Epidermal melanocyte (primary cell): Measurements from ENCODE around the gene ULK1.
"Not testable (repeated sequence)": the region's sequence is repeated elsewhere in the genome, so short reads cannot be mapped to it uniquely, and the experiment has no call there.

Source experiments
- DNase-seq: peaks from one replicate; pipeline ENCODE4 v3.0.0; 2011; ENCODE audit warnings: low spot score; ENCODE audit not compliant: insufficient read length

The ULK1 gene

DNA sequence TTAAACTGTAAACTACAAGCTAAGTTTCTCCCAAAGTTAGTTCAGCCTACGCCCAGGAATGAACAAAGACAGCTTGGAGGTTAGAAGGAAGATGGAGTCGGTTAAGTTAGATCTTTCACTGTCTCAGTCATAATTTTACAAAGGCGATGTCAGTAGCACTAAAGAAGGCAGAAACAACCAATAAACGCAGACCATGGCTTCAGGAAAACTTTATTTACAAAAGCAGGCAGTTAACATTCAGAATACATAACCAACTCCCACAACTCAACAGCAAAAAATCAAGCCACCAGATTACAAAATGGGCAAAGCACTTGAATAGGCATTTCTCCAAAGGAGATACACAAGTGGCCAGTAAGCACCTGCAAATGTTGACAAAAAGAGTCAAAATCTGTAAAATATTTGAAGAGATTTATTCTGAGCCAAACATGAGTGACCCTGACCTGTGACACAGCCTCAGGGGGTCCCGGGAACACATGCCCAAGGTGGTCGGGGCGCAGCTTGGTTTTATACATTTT, 8.8 kb upstream of the ULK1 start:
- no peak for DNase-seq

DNA sequence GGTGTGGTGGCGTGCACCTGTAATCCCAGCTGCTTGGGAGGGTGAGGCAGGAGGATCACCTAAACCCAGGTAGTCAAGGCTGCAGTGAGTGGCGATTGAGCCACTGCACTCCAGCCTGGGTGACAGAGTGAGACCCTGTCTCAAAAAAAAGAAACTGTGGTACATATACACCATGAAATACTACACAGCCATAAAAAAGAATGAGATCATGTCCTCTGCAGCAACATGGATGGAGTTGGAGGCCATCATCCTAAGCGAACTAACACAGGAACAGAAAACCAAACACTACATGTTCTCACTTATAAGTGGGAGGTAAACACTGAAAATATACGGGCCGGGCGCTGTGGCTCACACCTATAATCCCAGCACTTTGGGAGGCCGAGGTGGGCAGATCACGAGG, 2.7 kb upstream of the ULK1 start:
- not testable (repeated sequence) for DNase-seq

DNA sequence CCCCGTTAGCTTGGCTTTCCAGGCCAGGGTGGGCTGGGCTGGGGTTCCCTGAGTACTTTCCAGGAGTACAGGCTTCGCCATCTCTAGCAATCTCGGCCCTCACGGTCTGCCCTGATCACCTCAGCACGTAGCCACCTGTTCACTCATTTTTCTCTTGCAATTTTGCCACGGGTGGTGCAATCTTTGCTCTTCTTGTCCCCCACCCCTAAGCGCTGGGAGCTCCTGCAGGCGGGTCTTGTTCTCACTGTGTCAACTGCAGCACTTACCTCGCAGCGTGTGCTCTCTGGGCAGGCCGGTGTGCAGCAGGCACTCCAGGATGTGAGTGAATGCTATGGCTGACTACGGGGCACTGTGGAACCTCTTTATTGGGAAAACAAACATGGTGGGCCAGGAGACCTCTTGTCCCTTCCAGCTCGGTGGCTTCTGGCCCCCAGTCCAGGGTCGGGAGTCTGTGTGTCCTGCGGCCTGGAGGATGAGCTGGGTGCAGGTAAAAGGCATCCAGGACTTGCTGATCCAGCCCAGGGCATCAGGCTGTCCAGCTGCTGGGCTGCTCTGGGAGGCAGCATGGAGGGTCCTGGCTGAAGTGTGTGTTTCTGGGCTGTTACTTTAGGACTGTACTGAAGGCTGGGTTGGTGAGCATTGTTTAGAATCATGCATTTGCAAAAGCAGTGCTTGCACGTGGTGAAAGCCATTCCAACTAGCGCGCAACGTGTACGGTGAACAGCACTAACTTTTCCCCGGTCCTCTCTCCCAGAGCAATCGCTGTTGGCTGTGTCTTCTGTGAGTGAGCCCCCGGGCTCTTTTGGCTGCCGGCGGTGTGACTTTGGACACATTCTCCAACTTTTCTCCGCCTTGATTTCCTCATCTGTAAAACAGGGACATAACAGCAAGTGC, 1.5 kb upstream of the ULK1 start:
- no peak for DNase-seq

DNA sequence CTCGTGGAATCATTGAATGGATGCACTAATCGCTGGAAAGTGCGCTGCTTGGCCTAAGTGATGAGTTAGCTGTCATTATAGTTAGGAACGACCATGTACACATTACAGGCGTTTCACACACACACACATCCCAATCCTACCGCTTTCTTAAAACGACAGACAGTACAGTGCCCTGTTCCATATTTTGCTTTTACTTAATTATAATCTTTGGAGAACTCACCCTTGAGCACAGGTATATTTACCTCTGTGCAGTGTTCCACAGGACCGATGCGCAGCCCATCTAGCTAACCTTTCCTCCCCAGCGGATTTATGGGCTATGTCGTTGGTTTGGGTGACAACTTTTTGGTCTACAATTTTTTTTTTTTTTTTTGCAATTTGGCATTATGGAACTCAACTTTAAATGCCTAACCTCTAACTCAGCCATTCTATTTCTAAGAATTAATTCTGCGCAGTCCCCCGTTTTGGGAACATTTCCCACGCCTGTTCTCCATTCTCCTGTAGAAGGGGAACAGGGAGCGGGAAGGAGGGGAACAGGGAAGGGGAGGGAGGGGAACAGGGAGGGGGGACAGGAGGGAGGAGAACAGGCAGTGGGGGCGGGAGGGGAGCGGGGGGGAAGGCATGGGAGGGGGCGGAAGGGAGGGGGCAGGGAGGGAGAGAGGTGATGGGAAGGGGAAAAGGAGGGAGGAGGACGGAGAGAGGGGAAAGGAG, 663 bp upstream of the ULK1 start:
- peak; percentile 19 for DNase-seq

DNA sequence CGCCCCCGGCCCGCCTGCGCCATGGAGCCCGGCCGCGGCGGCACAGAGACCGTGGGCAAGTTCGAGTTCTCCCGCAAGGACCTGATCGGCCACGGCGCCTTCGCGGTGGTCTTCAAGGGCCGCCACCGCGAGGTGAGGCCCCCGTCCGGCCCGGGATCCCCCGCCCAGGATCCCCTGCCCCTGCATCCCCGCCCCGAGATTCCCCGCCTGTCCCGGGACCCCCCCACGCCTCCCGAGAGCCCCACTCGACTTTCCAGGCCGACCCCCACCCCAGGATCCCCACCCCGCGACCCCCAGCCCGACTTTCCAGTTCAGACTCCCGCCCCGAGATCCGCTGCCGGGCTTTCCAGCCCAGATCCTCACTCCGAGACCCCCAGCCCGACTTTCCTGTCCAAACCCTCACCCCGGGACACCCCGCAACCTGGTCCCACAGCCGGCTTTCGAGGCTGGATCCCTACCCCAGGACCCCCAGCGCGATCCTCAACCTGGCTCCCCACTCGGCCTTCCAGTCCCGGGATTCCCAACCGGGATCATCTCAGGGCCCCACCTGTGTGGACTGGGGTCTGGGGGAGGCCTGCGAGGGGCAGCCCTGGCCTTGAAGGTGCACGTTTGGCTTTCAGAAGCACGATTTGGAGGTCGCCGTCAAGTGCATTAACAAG, 688 bp downstream of the ULK1 start:
- peak; percentile 17 for DNase-seq

DNA sequence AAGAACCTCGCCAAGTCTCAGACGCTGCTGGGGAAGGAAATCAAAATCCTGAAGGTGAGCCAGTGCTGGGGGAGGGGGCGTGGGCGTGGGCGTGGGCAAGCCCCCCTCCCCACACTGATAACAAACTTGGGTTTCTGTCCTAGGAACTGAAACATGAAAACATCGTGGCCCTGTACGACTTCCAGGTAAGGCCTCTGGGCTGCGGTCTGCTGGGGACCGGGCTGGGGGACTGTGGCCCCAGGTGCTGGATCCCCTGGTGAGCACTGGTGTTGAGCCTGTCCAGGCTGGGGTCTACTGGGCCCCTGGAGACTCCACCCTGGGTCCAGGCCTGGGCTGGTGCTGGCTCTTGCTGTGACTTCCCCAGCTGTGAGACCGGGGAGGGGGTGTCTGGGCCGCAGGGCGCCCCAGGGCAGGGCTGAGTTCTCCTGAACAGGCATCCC, 1.2 kb downstream of the ULK1 start:
- peak; percentile 17 for DNase-seq

DNA sequence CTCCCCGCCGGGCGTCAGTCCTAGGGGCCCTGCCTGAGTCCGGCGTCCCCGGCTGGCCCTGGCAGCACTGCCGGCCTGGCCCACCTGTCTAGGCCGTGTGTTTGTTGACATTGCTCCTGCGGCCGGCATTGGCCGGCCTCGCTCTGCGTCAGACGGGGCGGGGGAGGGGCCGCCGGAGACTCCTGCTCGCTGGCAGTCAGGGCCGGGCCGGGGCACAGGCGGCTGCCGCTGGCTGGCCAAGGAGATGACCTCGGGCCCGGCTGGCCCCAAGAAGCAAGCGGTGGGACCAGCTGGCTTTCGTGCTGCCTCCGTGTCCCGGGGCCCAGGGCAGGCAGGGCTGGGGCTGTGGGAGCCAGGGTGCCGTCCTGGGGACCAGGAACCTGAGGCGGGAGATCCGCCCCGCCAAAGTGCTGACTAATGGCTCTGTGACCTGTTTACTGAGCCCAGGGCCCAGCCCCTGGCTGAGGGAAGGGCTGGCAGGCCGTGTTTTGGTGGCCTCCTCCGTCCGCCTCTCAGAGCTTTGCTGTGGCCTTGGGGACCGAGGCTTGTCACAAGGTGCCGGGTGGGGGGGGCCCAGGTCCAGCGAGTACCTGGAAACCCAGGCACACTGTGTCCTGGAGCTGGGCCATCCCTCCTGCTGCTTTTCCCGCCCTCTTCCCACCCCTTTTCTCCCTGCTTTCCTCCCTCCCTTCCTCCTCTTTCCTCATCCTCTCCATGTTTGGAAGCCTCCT, 1.8 kb downstream of the ULK1 start:
- peak; percentile 92 for DNase-seq

DNA sequence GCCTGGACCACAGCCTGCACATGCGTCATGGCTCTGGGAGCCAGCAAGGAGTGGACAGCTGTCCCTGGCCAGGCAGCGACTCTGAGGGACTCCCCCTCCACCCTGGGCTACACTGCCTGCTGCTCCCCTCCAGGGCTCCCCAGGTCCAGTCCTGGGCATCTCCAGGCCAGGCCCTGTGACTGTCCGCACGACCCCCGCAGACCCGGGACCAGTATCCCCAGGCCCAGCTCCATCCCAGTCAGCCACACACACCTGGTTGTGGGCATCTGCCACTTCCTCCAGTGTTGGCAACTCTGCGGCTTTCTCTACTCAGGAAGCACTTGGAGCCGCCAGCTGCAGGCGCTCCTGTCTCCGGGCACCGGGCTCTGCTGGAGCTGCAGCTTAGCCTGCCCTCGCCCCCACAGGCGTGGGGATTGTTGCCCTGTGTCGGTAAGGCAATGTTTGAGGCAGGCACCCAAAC, 2.4 kb downstream of the ULK1 start:
- no peak for DNase-seq

DNA sequence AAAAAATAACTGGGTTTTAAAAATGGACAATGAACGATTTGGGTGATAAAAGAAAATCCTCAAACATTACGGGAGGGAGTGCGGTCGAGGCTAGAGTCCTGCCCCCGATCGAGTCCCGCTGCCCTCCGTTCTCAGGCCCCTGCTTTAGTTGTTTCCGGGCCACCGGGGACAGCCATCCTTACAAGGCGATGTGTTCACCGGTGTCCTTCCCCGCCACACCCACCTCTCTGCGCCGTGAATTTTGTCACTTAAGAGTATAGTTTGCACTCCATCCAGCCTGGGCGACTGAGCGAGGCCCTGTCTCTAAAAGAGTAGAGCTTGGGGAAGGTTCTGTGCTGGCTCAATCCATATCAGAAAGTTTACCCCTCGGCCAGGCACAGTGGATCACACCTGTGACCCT, 2.9 kb downstream of the ULK1 start:
- DNase-seq = no peak

DNA sequence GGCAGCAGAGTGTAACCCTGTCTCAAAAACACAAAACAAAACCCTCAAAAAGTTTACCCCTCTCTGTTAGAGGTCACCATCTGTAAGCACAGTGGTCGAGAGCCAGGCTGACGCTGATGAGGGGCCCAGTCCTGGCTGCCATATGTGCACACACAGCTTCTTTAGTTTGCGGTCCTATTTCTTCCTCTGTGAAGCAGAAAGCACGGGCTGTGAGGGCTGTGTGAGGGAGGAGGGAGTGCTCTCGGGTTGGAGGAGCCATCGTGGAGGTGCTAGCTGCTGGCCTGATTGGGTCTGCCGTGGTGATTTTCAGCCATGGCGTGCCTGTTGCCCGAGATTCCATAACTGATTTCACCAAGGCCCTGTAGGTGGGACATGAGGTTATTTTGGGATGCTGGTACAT, 3.5 kb downstream of the ULK1 start:
- no peak for DNase-seq

- DNase-seq = peak; percentile 8
These were observed 6.0 kb downstream of the ULK1 start for GRCh38 chr12:131900397-131900796.

DNA sequence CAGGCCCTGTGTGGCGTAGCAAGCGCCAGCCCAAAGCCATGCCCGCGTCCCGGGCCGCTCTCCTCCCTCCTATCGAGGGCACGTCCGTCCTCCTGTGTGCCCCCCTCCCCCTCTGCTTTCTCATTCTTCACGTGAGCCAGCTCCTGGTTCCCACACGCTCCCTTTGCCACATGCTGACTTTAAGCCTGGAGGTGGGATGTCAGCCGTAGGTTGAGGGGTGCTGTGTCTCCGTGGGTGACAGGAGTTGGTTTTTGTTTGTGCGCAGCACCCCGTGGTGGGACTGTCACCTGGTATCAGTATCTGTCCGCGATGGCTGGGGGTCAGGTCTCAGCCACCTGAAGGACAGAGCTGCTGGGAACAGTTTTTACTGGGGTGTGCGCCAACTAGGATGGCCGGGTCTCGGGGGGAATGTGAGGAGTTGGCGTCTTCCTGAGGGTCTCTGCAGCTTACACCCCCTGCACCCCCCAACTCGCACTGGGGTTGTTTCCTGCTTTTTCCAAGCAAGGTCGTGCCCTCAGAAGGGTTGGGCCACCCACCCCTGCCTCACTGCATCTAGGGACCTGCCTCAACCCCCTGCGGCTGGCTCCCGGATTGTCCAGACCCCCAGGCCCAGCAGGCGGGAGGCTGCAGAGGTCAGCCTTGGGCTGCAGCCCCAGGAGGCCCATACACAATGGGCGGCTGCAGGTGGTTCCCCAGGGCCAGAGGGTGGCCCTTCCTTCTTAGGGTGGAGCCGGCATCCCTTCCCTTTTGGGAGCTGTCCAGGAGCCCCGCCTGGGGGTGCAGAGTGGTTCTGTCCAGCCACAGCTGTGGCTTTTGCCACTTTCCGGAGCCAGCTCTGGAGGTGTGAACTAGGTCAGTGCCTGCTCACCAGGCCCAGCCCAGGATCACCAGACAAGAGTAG, 7.3 kb downstream of the ULK1 start:
- peak; percentile 15 for DNase-seq

DNA sequence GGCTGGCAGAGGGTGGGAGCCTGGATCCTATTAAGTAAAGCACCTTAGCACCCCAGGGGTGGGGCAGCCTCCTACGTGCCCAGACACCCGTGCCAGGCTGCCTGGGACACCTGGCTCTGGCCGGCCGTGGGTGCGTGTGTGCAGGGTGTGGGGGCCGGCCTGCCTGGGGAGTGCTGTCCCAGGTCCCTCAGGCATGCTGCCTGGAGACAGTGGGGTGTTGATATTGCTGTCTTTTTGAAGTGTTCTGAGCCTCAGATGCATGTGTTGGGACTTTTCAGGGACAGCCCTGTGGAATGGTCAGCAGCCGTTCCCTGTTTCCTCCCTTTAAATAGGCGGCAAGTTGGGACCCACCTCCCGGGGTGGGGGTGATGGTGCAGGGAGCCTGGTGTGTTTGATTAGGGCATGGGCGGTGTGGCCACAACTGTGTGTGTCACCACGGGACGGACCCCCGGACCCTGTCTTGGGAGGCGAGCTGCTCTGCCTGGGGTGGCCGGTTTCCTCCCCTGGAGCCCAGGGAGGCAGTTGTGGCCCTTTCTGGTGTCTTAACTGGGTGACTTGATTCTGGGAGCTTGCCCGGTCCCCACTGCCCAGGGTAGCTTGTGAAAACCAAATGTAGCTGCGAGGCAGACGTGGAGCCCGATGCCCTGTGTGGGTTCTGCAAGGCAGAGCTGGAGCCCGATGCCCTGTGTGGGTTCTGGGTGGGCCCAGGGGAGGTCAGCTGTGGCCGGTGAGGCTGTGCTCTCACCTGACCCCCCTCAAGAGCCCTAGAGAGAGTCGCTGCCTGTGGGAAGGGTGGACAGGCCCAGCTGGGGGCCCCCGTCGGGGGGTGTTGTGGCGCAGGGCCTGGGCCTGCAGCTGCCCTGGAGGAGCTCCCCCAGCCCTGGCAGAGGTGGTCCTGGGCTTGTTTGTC, 8.2 kb downstream of the ULK1 start:
- no peak for DNase-seq

DNA sequence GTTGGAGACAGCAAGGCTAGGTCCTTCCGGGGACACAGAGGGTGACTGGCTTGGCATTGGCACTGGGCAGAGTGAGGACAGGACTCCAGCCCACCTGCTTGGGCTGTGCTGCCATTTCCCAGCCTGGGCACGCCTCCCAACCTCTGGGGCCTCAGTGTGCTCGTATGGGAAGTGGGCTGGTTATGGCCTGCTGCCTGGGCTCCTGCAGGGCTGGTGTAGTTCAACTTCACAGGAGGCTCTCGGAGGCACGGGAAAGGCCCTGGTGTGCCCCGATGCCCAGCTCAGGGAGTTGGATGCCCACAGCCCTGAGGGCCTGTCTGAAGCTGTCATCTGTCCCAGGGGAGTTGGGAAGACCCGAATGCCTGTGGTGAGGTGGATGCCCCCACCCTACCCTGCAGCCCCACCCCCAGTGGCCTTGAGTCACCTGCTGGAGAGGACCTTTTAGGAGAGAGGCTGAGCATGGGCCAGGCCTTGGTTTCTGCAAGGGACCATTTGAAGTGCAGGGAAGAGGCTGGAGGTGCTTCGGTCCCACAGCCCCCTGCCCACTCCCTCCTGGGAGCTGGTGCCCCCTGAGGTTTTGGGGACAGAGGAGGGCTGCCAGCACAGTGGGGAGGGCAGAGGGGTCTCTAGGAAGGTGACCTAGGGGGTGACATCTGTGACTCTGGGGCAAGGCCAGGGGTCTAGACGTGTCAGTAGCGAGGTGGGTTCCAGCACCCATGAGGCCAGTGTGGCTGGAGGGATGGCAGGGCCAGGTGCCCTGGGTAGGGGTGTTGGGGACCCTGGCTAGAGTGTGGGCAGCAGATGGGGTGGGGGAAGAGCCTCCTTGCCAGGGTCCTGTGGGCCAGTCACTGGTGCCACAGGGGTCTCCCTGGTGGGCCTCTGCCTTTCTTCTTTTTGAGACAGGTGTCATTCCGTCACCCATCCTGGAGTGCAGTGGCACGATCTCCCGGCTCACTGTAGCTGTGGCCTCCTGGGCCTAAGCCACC, 9.1 kb downstream of the ULK1 start:
- no peak for DNase-seq

DNA sequence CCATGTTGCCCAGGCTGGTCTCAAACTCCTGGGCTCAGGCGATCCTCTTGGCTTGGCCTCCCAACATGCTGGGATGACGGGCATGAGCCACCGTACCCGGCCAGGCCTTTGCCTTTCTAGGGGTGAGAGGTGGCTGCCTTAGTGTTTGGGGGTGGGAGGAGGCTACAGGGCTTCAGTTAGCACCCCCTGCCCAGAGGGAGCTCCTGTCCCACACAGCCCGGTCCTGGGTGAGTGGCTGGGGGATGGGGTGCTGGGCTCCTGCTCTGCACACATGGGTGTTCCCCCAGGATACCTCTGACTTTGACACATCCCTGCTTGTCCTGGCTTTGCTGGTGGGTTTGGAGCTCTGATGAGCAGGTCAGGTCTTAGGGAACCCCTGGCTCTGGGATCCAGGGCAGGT, 9.9 kb downstream of the ULK1 start:
- DNase-seq = no peak

DNA sequence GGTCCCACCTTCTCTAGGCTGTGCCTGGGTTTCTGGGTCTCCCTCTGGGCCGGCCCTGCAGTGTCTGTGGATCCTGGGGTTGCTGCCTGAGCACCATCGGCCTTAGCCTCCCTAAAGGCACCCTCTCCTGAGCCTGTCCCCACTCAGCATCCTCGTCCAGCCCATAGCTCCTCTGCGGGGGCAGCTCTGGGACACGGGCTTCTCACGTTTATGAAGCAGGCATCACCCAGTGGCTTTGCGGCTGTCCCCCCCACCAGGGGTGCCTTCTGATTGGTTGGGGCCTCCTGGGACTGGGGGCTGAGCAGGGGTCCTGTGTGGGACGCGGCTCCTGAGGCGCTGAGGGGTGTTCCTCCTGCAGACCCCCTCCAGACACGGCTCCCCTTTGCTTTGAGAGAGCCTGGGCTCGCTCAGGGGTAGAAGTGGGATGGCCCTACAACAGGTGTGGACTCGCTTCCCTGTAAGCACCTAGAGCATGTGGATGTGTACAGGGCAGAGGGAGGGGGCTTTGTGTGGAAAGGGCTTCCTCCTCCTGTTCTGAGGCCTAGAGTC, 10.7 kb downstream of the ULK1 start:
- no peak for DNase-seq

DNA sequence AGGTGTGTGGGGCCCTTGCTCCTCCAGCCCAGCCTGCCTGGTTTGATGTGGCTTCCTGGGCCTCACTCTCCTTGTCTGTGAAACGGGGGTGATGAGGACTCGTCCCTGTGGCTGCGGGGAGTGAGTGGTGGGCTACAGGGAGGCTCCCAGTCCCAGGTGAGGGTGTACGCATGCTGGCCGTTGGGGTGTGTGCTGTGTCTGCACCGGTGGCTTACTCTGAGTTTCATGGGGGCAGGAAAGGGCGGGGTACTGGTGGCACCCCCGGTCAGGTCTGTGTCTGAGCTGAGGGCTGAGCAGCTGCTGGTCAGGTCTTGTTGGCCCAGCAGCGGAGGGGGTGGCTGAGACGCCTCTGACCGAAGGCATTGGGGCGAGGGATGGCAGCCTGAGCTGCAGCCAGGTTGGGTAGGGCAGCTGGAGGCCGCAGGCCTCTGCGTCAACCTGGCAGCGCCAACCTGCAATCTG, 11.2 kb downstream of the ULK1 start:
- DNase-seq = no peak
